HG03378 (cell line): ENCODE data around the gene ZCCHC2.

Experiments used
- ATAC-seq: cut with Tn5 transposase; IDR thresholded peaks from one replicate; pipeline ENCODE4 v1.9.1; 2021; ENCODE audit warnings: mild to moderate bottlenecking, moderate library complexity; ENCODE audit not compliant: unreplicated experiment

ZCCHC2 gene

DNA sequence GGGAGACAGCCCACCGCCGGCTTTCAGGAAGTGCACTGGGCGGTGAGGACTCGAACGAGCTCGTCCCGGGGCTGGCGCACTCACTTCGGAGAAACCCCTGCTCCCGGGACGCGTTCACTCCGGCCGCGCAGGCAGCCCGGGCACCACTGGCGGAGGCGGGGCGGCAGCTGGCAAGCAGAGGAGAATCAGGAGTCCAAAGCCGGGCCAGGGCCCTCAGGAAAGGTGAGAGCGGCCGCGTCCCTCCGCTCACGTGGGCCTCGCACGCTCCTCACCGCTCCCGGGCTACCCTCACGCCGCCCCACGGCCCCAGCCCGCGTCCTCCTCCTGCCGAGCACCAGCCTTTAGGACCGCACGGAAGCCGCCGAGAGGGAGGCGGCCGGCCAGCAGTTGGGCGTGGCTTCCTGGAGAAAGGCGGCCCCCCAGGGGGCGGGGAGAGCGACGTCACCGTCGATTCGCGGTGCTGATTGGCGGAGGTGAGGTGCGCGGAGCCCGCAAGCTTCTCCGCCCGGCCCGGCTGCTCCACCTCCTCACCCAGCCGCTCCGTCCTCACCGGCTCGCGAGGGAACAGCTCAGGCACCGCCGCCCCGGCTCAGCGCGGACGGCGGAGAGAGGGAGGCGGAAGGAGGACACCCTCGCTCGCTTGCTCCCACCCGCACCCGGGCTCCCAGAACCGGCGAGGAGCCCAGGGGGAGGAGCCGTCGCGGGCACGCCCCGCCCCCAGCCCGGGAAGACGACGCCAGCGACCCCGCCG is at the start of gene ZCCHC2:
ZCCHC2 (plus strand) TSS at position 522 of the 751 bp plus-strand sequence. CDS start 400 bp downstream, outside the sequence.
- ATAC-seq: peak; percentile 75

DNA sequence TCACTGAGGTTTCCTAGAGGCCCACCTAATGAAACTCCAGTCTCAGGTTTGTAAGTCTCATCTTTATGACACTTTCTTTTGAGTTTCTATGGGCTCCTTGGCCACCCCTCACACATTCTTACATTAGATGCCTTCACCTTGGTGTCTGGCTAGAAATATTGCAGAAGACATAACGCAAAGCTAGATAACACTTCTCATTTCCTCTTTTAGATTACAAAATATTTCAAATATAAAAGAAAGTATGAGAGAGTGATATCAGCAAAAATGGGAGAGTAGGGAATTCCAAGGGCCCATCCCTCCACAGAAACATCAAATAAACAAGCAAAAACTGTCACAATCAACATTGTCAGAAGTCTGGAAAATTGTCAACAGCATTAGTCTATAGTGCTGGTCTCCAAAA is 43.3 kb upstream of the ZCCHC2 start:
- ATAC-seq: no peak

DNA sequence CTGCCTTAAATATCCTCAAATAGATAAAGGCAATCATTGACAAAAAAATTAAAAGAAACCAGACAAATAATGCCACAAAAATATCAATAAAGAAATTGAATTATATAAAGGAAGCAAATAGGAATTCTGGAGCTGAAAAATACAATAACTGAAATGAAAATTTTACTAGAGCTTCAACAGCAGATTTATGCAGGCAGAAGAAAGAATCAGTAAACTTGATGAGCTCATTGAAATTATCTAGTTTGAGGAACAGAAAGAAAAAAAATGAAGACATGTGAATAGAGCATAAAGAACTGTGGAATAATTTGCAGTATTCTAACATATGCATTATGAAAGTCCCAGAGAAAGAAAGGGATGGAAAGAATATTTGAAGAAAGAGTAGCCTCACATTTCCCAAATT is 41.9 kb upstream of the ZCCHC2 start:
- no peak for ATAC-seq

DNA sequence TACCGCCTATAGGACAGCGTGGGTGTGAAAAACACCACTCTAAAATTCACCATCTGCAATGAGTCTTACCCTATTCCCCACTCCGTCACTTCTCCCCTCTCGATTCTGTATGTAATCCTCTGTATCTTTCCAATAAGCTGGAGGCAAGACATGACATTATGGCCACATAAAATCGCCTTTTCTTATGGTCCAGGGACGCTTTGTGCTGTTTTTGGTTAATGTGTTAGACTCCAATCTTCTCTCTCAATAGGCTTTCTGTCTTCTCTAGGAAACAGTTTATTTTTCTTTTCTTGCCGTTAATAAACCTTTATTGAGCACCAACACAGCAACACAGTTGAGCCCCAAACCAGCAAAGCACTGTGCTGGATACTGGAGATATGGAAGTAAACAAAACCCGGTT is 37.9 kb upstream of the ZCCHC2 start:
- ATAC-seq: no peak

DNA sequence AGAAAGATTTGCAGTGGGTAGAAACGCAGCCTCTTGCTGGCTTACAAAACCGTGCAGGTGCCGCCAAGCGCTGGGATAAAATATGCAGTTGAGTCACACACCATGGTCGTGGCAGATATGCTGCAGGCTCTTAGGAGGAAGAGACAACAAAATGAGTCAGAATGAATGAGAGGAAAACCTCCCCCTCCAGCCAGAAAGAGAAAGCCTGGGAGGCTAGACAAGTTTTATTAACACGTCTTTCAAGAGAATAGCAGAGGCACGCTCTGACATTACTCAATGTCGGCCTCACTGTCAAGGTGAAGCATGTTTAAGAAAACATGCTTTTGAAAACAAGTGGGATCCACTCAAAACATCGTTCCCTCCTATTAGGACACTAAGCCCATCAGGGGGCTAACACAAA is 37.1 kb upstream of the ZCCHC2 start:
- no peak for ATAC-seq

DNA sequence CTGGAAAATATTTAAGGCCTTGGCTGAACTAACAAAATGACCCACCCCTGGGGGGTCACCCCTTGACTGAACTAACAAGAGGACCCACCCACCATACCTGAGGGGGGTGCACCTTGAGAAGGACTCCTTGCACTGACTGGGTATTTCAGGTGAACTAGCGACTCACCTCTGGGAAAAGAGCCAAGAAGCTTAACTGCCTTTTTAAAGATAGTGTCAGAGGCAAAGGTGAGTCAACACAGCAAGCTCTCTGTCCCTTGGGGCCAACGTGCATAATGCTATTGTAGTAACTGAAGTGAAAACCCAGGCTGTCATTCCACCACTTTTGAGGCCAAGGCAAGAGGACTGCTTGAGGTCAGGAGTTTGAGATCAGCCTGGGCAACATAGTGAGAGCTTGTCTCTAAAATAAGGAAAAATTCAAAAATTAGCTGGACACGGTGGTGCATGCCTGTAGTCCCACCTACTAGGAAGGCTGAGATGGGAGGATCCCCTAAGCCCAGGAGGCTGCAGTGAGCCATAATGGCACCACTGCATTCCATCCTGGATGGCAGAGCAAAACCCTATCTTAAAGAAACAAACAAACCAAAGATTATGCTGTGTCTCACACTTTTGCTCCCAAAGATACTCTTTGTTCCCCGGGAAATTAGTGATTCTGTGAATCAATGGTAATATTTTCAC is 36.4 kb upstream of the ZCCHC2 start:
- peak; percentile 58 for ATAC-seq

DNA sequence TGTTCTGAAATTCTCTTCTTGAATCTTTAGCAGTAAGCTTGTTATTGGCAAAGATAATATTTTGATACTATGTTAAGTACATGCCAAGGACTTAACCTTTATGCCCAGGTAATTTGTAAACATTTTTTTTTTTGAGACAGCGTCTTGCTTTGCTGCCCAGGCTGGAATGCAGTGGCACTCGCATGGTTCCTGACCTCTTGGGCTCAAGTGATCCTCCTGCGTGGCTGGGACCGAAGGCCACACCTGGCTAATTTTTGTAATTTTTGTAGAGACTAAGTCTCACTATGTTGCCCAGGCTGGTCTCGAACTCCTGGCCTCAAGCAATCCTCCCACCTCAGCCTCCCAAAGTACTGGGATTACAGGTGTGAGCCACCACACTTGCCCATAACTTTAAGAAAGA is 35.7 kb upstream of the ZCCHC2 start:
- no peak for ATAC-seq

DNA sequence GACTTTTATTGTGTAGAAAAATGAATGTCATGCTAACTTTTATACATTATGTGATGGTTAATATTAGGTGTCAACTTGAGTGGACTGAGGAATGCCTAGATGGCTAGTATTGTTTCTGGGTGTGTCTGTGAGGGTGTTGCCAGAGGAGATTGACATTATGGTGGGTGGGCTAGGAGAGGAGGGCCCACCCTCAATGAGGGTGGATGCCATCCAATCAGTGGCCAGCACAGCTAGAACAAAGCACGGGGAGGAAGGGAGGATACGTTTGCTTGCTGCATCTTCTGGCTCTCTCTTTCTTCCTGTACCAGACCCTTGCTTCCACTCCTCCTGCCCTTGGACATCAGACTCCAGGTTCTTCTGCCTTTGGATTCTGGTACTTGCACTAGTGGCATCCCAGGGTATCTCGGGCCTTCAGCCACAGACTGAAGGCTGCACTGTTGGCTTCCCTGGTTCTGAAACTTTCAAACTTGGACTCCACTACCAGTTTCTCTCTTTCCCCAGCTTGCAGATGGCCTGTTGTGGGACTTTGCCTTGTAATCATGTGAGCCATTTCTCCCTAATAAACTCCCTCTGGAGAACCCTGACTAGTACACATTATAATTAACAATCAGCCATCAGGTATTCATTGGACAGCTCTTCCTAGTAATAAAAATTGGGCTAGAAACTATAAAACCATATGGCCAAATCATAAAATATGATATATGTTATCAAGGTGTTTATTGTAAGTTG is 31.7 kb upstream of the ZCCHC2 start:
- ATAC-seq: no peak

DNA sequence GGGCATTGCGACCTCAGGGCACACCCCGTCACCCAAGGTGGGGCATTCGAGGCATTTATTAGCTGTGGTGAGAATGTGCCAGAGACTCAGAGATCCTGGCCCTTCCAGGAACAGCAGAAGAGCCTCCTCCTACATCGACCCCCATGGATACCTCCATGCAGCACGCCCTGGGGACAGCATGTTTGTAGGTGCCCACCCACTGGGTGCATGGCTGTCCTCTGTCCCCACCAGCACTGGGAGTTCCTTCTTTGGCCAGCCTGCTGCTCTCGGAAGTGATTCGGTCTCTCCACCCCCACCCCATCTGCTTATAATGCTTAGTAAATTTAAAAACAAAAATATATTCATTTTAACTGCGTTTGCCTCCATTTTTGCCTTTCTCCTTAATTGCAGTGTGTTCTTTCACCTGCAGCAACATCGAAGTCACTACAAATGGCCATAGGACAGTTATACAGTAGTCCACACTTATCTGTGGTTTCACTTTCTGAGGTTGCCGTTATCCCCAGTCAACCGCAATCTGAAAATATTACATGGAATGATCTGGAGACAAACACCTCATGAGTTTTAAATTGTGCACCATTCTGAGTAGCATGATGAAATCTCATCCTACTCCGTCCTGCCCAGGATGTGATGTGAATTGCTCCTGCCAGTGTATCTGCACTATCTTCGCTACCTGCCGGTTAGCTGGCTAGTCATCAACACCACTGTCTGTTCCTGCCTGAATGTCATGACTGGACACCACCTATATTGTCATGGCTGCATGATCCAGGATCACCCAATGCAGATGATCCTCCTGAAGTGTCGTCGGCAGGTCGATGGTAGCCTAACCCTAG is 29.6 kb upstream of the ZCCHC2 start:
- no peak for ATAC-seq

DNA sequence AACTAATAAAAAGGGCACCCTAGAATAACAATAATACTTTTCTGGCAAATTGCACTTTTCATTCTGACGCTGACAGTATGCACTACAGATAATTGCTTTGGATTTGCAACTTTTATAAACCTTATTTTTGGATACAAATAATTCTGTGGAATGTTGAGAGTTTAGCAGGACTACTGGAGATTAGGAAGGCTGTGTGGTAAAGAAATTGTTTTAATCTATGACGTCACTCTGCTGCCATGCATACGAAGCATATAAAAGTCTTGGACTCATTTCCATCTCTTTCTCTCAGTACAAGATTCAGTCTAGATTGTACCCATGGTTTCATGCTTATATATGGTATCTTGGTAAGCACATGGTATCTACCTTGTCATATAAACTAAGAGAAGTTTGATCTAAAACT is 28.1 kb upstream of the ZCCHC2 start:
- ATAC-seq: no peak

DNA sequence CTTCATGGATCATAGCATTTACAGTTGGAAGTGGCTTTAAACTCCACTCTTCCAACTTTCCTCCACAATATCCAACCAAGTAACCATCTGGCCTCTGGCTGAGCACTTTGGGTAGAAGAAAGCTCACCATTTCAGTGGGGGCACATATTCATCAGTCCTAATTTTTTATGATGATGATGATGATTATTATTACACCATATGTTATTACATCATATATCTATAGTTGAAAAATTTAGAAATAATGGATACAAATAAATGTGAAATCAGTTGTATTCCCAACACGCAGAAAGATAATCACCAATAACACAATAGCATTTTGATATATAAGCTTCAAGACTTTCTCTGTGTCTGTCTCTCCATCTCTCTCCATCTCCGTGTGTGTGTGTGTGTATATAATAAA is 26.6 kb upstream of the ZCCHC2 start:
- no peak for ATAC-seq

DNA sequence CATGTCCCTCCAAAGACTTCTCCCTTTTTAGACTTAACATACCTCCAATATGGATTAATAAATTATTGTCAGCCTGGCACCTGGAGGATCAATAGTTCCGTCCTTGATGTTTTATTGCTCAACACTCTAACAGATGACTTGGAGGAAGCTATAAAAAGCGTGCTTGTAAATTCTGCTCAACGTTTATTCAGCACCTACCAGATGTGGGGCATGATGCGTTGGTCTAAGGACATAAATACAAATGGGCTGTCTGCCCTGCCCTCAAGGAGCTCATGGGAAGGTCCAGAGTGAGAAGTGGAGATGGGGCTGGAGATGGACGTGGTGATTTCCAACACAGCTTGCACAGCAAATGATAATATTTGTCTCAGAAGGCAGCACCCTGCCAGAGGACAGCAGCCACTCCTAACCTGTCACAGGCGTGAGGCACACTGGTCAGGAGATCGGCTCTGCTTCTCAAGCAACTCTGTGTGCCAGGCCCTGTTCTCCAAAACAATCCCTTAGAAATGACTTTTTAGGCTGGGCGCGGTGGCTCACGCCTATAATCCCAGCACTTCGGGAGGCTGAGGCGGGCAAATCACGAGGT is 25.5 kb upstream of the ZCCHC2 start:
- ATAC-seq: no peak

DNA sequence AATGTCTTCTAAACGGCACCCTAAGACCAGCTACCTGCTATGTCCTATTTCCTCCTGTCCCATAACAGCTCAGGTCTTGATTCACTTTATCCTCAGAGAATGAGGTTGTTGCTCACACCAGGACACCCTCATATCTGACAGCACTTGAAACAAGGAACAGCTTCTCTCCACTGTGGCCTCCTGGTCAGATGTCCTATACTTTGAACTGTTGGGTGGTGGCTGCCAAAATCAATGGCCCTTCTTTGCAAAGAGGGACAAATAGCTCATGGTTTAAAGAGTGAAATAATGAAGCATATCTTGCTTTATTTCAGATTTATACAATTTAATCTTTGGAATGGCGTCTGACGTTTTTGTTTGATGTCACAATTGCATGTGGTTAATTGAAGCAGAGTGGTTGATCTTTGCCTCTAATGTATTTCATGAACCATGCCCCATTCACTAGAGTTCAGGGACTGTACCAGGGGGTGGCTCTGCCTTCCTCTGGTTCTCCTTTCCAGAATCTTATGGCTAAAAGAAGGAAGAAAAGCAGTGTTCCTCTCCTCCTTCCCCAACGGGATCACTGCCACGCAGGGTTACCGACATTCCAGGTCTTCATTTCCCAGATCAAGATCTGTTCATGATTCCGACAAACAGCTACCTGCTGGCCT is 24.1 kb upstream of the ZCCHC2 start:
- ATAC-seq: no peak

DNA sequence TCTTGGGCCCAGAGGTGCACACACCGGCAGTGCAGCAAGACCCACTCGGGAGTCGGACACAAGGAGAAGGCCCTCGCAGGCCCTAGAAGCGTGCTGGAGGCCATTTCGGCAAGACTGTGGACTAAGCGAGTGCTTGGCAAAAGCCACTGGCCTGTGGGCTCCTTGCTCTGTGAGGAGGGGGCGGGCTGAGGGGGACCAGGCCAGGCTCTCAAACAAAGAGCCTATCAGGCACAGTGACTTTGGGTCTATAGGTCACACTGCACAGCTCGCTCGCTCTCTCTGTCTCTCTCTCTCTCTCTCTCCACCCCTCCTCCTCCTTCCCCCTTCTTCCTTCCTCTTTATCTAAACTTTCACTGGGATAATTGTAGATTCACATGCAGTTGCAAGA is 23.6 kb upstream of the ZCCHC2 start:
- no peak for ATAC-seq

DNA sequence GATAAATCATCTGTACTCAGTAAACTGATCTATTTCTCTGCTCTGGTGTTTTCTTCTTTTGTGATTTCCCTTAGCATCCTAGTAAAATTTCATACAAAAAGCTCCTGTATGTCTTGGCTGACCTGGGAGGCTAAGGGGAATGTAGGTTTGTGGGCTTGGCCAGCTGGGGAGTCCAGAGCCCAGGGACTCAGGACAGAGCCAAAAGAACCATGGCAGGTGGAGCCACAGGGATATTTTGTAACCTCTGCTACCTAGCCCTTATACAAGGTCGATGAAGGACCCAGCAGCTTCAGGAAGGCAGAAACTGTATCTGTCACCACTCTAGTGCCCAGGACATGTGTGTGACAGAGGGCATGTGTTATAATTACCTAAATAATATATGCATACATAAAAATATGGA is 22.7 kb upstream of the ZCCHC2 start:
- ATAC-seq: no peak

DNA sequence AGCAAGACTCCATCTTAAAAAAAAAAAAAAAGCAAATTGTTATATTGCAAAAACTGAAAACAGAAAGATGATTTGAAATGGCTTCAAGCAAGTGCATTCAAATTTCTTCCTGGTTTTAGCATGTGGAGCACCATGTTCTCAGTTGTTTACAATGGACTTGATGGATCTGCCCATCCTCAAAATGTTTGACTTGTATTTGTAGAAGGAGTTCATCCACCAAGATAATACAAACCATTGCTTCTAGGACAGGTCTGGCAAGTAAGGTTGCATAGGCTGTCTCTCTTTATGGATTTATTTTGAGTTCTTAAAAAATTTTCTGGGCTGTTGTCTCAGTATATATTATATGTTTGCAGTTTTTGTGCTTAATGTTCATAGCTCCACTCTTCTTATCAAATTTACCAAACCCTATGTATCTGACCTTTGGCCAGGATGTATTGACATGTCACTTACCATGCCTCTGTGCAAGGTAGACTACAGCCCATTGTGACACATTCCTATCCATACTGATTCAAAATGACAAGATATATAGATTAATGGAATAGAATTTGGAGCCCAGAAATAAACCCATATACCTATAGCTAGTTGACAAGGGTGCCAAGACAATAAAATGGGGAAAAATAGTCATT is 21.7 kb upstream of the ZCCHC2 start:
- ATAC-seq: no peak

DNA sequence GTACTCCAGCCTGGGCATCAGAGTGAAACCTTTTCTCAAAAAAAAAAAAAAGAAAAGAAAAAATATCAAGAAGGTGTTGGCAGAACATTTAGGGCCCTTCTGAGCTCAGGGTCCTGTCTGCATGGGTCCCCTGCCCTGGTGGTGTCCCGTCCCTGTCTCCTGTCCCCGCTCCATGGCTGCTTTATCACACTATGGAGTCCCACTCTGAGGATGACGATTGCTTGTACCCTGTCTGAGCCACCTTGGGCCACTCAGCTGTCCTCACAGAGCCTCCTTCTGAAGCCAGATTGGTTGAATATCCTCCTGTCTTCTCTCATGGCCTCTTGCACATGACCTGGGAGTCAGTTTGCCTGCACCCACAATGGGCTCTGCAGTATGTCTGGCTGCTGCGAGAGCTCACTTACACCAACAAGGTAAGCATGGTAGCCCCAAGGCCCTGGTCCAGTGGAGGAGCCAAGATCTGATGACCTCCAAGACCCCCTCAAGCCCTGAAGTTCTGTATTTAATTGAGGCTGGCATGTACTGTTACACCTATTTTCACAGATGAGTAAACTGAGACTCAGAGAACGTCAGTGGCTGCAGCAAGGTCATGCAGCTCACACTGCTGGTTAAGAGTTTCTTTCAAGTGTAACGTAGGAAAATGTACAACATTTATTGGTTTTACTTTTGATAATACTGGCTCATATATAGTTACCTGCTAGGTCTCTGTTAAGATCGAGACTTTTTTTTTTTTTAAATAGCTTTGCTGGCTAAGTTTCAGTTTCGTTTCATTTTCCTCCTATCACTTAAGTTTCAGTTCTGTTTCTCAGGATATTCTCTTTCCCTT is 16.9 kb upstream of the ZCCHC2 start:
- peak; percentile 94 for ATAC-seq

DNA sequence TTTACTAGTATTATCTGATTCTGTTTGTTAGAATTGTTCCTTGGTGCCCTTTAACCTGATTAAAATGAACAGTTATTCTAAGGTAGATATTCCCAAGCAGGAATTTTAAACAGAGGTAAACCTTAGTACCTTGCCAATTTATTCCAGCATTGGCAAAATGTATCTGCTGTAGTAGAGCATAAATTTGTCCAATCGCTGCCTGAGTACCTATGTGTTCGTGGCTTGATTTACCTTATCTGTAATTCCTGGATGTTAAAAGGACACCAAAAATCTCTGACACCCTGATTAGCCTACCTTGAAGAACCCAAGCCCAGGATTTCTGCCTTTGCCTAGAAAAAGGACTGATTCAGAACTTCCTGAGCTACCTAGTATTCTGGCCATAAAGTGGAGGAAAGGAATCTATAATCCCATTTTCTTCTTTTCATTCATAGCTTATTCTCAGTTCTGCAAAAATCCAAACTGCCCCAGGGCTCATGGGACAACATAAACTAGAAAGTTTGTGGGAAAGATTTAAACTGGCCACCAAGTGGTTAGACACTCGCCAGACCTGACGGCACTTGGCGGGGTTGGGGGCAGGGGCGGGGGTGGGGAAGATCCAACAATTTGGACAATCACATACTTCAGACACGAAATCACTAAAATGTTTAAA is 16.2 kb upstream of the ZCCHC2 start:
- ATAC-seq: peak; percentile 4
